Heart right ventricle (tissue), 16 donors: ENCODE data around the gene USP16. TPM values are rescaled to one million over a fixed set of nuclear protein-coding genes. Genes with fewer than 3 reads are reported as not detected.

ENCODE experiments used
- ATAC-seq, 8 donors: fragments of 200-7000 bp; cut with Tn5 transposase; one replicate each; pipeline ENCODE4 v1.9.1; 2020; ENCODE audit warnings: mild to moderate bottlenecking in 8 of 8, moderate library complexity in 8 of 8, moderate number of reproducible peaks in 1 of 8
- DNase-seq, 2 donors: peaks; one replicate each; pipeline ENCODE4 v3.0.0-alpha.2; 2020
- H3K27ac ChIP-seq, 10 donors: fragments of 200-600 bp; sonication (generic) in 2 of 10; one replicate each; pipeline versions ENCODE4 v1.5.0 to v1.8.0; 2020 to 2022; ENCODE audit warnings: mild to moderate bottlenecking in 3 of 10
- H3K27me3 ChIP-seq, 7 donors: fragments of 200-600 bp; one replicate each; pipeline ENCODE4 v1.8.0; 2021 to 2022; ENCODE audit warnings: mild to moderate bottlenecking in 2 of 7
- H3K36me3 ChIP-seq, 9 donors: fragments of 200-600 bp; sonication (generic) in 1 of 9; one replicate each; pipeline versions ENCODE4 v1.5.0 to v1.8.0; 2020 to 2022; ENCODE audit warnings: mild to moderate bottlenecking in 2 of 9
- H3K4me1 ChIP-seq, 9 donors: fragments of 200-600 bp; sonication (generic) in 1 of 9; one replicate each; pipeline versions ENCODE4 v1.5.0 to v1.8.0; 2020 to 2022; ENCODE audit warnings: mild to moderate bottlenecking in 4 of 9
- H3K4me3 ChIP-seq, 10 donors: fragments of 200-600 bp; sonication (generic) in 2 of 10; one replicate each; pipeline versions ENCODE4 v1.5.0 to v1.8.0; 2020 to 2022; ENCODE audit warnings: mild to moderate bottlenecking in 7 of 10, moderate library complexity in 2 of 10
- H3K9me3 ChIP-seq, 11 donors: fragments of 200-600 bp in 10 of 11; sonication (generic) in 2 of 11; one replicate each; pipeline versions ENCODE4 v1.5.0 to v1.8.0; 2013 to 2022; ENCODE audit warnings: mild to moderate bottlenecking in 2 of 11, control low read depth in 1 of 11, moderate library complexity in 1 of 11
- WGBS, 2 donors: extraction: QIAGEN DNeasy Blood & Tissue Kit; methylation state at CpG; one replicate each; pipeline ENCODE4 v1.1.7; 2013; ENCODE audit warnings: inconsistent platforms in 1 of 2; 5-methylcytosine and 5-hydroxymethylcytosine counted together
- intact Hi-C, 10 donors: fragments of 100-400 bp; cut with DNase I; formaldehyde crosslinking; loops; one replicate each; pipeline versions ENCODE4 v1.11.1 to v1.14.2; 2022
- polyA plus RNA-seq, 2 donors: library from polyadenylated mRNA; stranded (reverse); fragments of 200-250 nt; gene quantifications; one replicate each; pipeline ENCODE4 v1.2.3, GENCODE V29; 2013
- total RNA-seq, 10 donors: library from RNA; stranded (reverse); fragmentation: NEBNext Ultra II Directional in 3 of 10; extraction: Animal tissue kit (Norgen Biotek cat#: 25700) in 3 of 10; gene quantifications; one replicate each; pipeline versions ENCODE4 v1.2.1 to v1.2.4, GENCODE V29; 2021 to 2023
- TF ChIP-seq, protein P1 (sequence below), 9 donors: fragments of 200-600 bp; sonication (generic) in 2 of 9; IDR thresholded peaks; one replicate each; pipeline versions ENCODE4 v1.5.0 to v1.8.0; 2021 to 2022; ENCODE audit warnings: antibody characterized with exemption in 9 of 9, mild to moderate bottlenecking in 5 of 9, moderate library complexity in 1 of 9
- donor health status: Arrhythmogenic right ventricular cardiomyopathy.
- donor health status: ischemic (EF 13 %, LVEDD 7.1; RV severe dilation, severe dysfunction).
- donor health status: healthy with polysubstance abuse.
- donor health status: DM: no; HTN: yes; CAD: no.
- donor health status: DM: no; HTN: no; CAD: no.
- donor health status: ischemic (EF 25% LVEDD 6.9; RV normal size, moderate dysfunction).
- donor health status: ischemic (EF 25% LVEDD 5.7; RV mildly dilated, moderate dysfunction).
- donor health status: healthy.
- donor health status: DM: yes; HTN: yes; CAD: no.
- donor health status: Ischemic cardiomyopathy.
- donor health status: ischemic (EF 35%, LVEDD 5.7; RV mildly dilated, moderate dysfunction).
- donor health status: nonischemic (EF 11% LVEDD 7.7; RV severe dilation, severe dysfunction).
- donor health status: DM: yes; HTN: yes; CAD: no.
- donor health status: PGD.
- donor health status: ischemic (EF 29% LVEDD 5.4; RV normal size, mild dysfunction).
- donor health status: nonischemic (EF 23%, LVEDD 6.1; RV moderate dilation, normal function).

USP16 gene
- total and polyA plus RNA-seq, 12 donors: 20.3 to 41.8 (median 32.5) TPM

DNA sequence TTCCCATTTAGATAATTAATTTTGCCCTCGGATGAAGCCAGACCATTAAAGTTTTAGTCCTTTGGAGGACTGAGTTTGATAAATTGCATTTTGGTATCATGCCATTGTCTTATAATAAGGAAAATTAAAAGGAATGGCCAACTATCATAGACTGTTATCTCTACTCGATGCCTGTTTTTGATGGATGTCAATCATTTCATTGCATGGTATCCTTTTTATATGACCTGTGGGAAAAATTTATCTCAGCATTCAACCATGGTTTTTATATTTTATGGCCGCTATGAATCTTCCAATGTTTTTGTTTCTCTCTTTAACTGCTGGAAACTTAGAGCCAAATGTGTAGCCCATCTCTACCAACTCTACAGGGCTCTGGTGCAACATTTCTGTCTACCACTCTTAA lies 58.8 kb downstream of the USP16 start:
- H3K27ac ChIP-seq: no peak overlapping the region
- TF ChIP-seq, protein P1, sequence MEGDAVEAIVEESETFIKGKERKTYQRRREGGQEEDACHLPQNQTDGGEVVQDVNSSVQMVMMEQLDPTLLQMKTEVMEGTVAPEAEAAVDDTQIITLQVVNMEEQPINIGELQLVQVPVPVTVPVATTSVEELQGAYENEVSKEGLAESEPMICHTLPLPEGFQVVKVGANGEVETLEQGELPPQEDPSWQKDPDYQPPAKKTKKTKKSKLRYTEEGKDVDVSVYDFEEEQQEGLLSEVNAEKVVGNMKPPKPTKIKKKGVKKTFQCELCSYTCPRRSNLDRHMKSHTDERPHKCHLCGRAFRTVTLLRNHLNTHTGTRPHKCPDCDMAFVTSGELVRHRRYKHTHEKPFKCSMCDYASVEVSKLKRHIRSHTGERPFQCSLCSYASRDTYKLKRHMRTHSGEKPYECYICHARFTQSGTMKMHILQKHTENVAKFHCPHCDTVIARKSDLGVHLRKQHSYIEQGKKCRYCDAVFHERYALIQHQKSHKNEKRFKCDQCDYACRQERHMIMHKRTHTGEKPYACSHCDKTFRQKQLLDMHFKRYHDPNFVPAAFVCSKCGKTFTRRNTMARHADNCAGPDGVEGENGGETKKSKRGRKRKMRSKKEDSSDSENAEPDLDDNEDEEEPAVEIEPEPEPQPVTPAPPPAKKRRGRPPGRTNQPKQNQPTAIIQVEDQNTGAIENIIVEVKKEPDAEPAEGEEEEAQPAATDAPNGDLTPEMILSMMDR (IDR thresholded peaks at IDR 0.05): no peak

DNA sequence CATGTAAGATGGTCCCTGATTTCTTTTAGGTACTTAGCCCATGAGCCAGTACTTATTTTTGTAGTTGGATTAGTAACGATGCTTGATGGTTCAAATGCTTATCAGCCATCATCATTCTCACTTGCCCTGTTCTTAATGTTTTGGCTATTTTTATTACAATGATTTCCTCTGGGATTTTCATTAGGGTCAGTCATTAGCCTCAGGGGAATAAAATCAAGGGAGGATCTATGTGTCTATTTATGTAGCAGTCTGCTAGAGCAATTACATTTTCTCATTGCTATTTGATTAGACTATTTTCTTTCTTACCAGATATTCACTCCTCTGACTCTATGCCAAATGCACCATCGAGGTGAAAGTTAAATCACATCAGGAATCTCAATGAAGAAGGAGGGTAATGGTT lies 59.9 kb downstream of the USP16 start:
- Histone ChIP-seq H3K27me3 (no peaks in the 10 kb centered on the region), H3K27ac (peak overlapping the region in 1 of 10 donors; percentile 31), H3K9me3 (no peaks in the 10 kb centered on the region), H3K4me1 (peaks cover 0 to 39% (median 24%) of the 10 kb centered on the region in 9 donors), H3K36me3 (no peaks in the 10 kb centered on the region), H3K4me3 (no peak overlapping the region)
- WGBS, 2 donors: 43 to 48% methylated on average over 2 of the region's 2 CpGs
- TF ChIP-seq, protein P1 (IDR thresholded peaks at IDR 0.05): no peak
- ATAC-seq (peak in 7 of 8 donors; percentile 25 to 68 (median 44)), DNase-seq (no peak)
- intact Hi-C loops: loop anchor here in 1 of 10 donors (10.0 kb wide), 1 partner anchor 760 kb away; no protein-coding TSS in a partner anchor

More for the DNA sequence above, 58.8 kb downstream of the USP16 start:
- no peaks in the 10 kb centered on the region for H3K9me3 ChIP-seq
- no peak overlapping the region for H3K4me3 ChIP-seq
- ATAC-seq (no peak), DNase-seq (no peak)
- H3K27me3 ChIP-seq: no peaks in the 10 kb centered on the region
- WGBS, 2 donors: 91 to 93% methylated on average over 3 of the region's 3 CpGs
- intact Hi-C loops: loop anchor here in 1 of 10 donors (10.0 kb wide), 1 partner anchor 761 kb away; no protein-coding TSS in a partner anchor
- H3K4me1 ChIP-seq: peaks cover 0 to 48% (median 29%) of the 10 kb centered on the region in 9 donors
- H3K36me3 ChIP-seq: no peaks in the 10 kb centered on the region

DNA sequence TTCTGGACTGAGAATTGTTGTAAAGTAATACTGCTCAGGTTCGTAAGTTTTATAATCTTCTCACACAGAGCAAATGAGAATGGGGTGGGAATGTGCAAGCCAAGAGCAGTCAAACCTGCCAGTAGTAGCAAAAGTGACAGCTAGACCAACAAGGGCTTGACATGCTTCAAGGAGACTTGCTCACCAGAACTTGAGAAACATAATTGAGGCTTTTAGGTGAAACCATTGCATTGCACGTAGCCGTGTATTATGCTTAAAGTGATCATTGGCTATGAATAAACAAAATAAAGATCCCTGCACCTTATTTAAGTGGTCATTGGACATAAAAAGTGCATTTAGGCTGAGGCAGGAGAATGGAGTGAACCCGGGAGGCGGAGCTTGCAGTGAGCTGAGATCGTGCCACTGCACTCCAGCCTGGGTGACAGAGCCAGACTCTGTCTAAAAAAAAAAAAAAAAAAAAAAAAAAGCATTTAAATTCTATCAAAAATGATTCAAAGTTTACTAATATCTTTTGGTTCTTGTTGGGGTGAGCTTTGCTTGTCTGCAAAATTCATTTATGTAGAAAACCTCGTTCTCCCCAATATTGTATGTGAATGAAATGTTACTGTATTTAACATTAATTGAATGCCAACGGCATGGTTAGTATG lies 60.8 kb downstream of the USP16 start:
- Histone ChIP-seq H3K4me1 (peaks cover 0 to 34% (median 24%) of the 10 kb centered on the region in 9 donors), H3K9me3 (no peaks in the 10 kb centered on the region), H3K36me3 (no peaks in the 10 kb centered on the region), H3K27me3 (no peaks in the 10 kb centered on the region), H3K27ac (peak overlapping the region in 2 of 10 donors; percentile 19 to 31), H3K4me3 (no peak overlapping the region)
- TF ChIP-seq, protein P1 (IDR thresholded peaks at IDR 0.05): no peak
- DNase-seq: no peak
- intact Hi-C loops: loop anchor here in 3 of 10 donors (5.0 to 10.0 kb wide), 5 partner anchors 62 to 762 kb away; partner anchors contain the start of gene BACH1 (in 1 of the 3)
- WGBS, 2 donors: 80 to 82% methylated on average over 8 of the region's 8 CpGs
- ATAC-seq: no peak

DNA sequence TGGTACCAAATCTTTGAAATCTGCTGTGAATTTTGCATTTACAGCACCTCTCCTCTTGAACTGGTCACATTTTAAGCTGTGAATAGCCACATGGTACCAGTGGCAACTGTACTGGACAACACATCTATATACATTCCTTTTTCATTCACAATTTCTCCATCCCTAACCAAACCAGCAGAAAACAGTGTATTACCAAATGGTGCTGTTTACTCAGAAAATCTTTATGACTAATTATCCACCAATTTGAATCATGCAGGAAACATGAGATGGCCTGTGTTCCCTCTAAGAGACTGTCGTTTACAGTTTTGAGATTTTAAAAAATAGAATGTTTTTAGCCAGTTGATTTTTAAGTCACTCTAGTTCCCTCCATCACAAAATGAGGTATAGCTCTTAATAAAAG lies 66.6 kb downstream of the USP16 start:
- Histone ChIP-seq H3K36me3 (peaks cover 0 to 3% (median 0%) of the 10 kb centered on the region in 9 donors), H3K9me3 (peaks cover 0 to 5% (median 0%) of the 10 kb centered on the region in 11 donors), H3K27ac (peak overlapping the region in 1 of 10 donors; percentile 15), H3K27me3 (no peaks in the 10 kb centered on the region), H3K4me1 (peaks cover 0 to 28% (median 4%) of the 10 kb centered on the region in 9 donors), H3K4me3 (no peak overlapping the region)
- TF ChIP-seq, protein P1 (IDR thresholded peaks at IDR 0.05): no peak
- DNase-seq (no peak), ATAC-seq (no peak)
- intact Hi-C loops: loop anchor here in 9 of 10 donors (2.0 to 10.0 kb wide), 10 partner anchors 36 to 761 kb away; no protein-coding TSS in a partner anchor
- 63 to 65% methylated on average over 1 of the region's 1 CpG for WGBS, 2 donors
